Measurements from ENCODE around the gene IMPACT. TPM values are rescaled to one million over a fixed set of nuclear protein-coding genes. Genes with fewer than 3 reads are reported as not detected.

The IMPACT gene
- total RNA-seq, 3 donors from 2014 or later = 9.5 to 9.7 (median 9.5) TPM

GRCh38 chr18:24502667-24503523, 76.4 kb downstream of the IMPACT start:
- Mint-ChIP-seq H3K9me3 (no peaks in the 10 kb centered on the region), H3K36me3 (ENCODE audit: insufficient read depth) (no peaks in the 10 kb centered on the region), H3K4me3 (no peak overlapping the region), H3K4me1 (ENCODE audit: low read depth) (no peaks in the 10 kb centered on the region), H3K27me3 (ENCODE audit: low read depth) (peaks cover 3% of the 10 kb centered on the region)
- no peak for ATAC-seq
- no peak for DNase-seq

Other genes with a start within 250 kb of the IMPACT start
- gene OSBPL1A, start 28.8 kb upstream of the IMPACT start, total RNA-seq = 1 to 10 TPM; 1.3 to 2.7 (median 2.2) TPM
- gene HRH4, start 34.0 kb downstream of the IMPACT start, total RNA-seq = under 1 TPM in 1 of 3 donors, not detected in 2; 0.41 TPM

Measured in activated T-cell treated with anti-CD3 and anti-CD28 coated beads, Interleukin-2, amount 50 U/mL, for 4 hours (primary cell).